ENCODE results near the gene RAD21L1.

RAD21L1 gene

GRCh38 chr20:1278993-1279392, 53.1 kb downstream of the RAD21L1 start:
- no peak for TF ChIP-seq CTCF (IDR thresholded peaks at IDR 0.05; ENCODE audit: borderline replicate concordance, insufficient read depth, low read depth, low read length)
- no peak overlapping the region for H3K4me3 ChIP-seq (ENCODE audit: low read depth, low read length)

- no peak for TF ChIP-seq CTCF (IDR thresholded peaks at IDR 0.05; ENCODE audit: borderline replicate concordance, insufficient read depth, low read depth, low read length)
Measured at GRCh38 chr20:1280195-1281102, 54.6 kb downstream of the RAD21L1 start.

GRCh38 chr20:1281279-1282057, 55.6 kb downstream of the RAD21L1 start:
- no peak for TF ChIP-seq CTCF (IDR thresholded peaks at IDR 0.05; ENCODE audit: borderline replicate concordance, insufficient read depth, low read depth, low read length)
- H3K4me3 ChIP-seq (ENCODE audit: low read depth, low read length), result no peak overlapping the region

More at GRCh38 chr20:1280195-1281102, 54.6 kb downstream of the RAD21L1 start:
- H3K4me3 ChIP-seq (ENCODE audit: low read depth, low read length), result no peak overlapping the region

GRCh38 chr20:1282966-1283365, 57.1 kb downstream of the RAD21L1 start:
- no peak for TF ChIP-seq CTCF (IDR thresholded peaks at IDR 0.05; ENCODE audit: borderline replicate concordance, insufficient read depth, low read depth, low read length)
- no peak overlapping the region for H3K4me3 ChIP-seq (ENCODE audit: low read depth, low read length)

GRCh38 chr20:1283522-1284510, 58.0 kb downstream of the RAD21L1 start:
- H3K4me3 ChIP-seq (ENCODE audit: low read depth, low read length), result no peak overlapping the region
- no peak for TF ChIP-seq CTCF (IDR thresholded peaks at IDR 0.05; ENCODE audit: borderline replicate concordance, insufficient read depth, low read depth, low read length)

- TF ChIP-seq CTCF (IDR thresholded peaks at IDR 0.05; ENCODE audit: borderline replicate concordance, insufficient read depth, low read depth, low read length), result no peak
- no peak overlapping the region for H3K4me3 ChIP-seq (ENCODE audit: low read depth, low read length)
Measured at GRCh38 chr20:1286267-1287024, 60.6 kb downstream of the RAD21L1 start.
